ENCODE measurements around the gene CMTM1.

The CMTM1 gene

GRCh38 chr16:66538910-66539309, 27.3 kb upstream of the CMTM1 start:
- TF ChIP-seq CTCF (IDR thresholded peaks at IDR 0.05; ENCODE audit: low read depth, low read length): no peak
- no peak for DNase-seq (ENCODE audit: low read depth, low spot score)
- H3K4me3 ChIP-seq (ENCODE audit: low read depth, low read length): no peak overlapping the region
- in situ Hi-C loops (cut with HindIII; ENCODE audit: low sequenced_read_pairs): no loop called here

GRCh38 chr16:66539623-66540469, 26.4 kb upstream of the CMTM1 start:
- no peak for TF ChIP-seq CTCF (IDR thresholded peaks at IDR 0.05; ENCODE audit: low read depth, low read length)
- H3K4me3 ChIP-seq (ENCODE audit: low read depth, low read length): no peak overlapping the region
- peak; percentile 61 for DNase-seq (ENCODE audit: low read depth, low spot score)
- in situ Hi-C loops (cut with HindIII; ENCODE audit: low sequenced_read_pairs): no loop called here

- in situ Hi-C loops (cut with HindIII; ENCODE audit: low sequenced_read_pairs): no loop called here
- no peak for TF ChIP-seq CTCF (IDR thresholded peaks at IDR 0.05; ENCODE audit: low read depth, low read length)
- H3K4me3 ChIP-seq (ENCODE audit: low read depth, low read length): no peak overlapping the region
- no peak for DNase-seq (ENCODE audit: low read depth, low spot score)
These were observed 24.6 kb upstream of the CMTM1 start for GRCh38 chr16:66541388-66542355.

- no peak overlapping the region for H3K4me3 ChIP-seq (ENCODE audit: low read depth, low read length)
- DNase-seq (ENCODE audit: low read depth, low spot score): no peak
- no peak for TF ChIP-seq CTCF (IDR thresholded peaks at IDR 0.05; ENCODE audit: low read depth, low read length)
- in situ Hi-C loops (cut with HindIII; ENCODE audit: low sequenced_read_pairs): no loop called here
These were observed 23.8 kb upstream of the CMTM1 start for GRCh38 chr16:66542396-66542795.

- H3K4me3 ChIP-seq (ENCODE audit: low read depth, low read length): no peak overlapping the region
- no peak for TF ChIP-seq CTCF (IDR thresholded peaks at IDR 0.05; ENCODE audit: low read depth, low read length)
- DNase-seq (ENCODE audit: low read depth, low spot score): no peak
- in situ Hi-C loops (cut with HindIII; ENCODE audit: low sequenced_read_pairs): no loop called here
These were observed 22.7 kb upstream of the CMTM1 start for GRCh38 chr16:66543541-66543940.

GRCh38 chr16:66544016-66544757, 22.1 kb upstream of the CMTM1 start:
- in situ Hi-C loops (cut with HindIII; ENCODE audit: low sequenced_read_pairs): no loop called here
- DNase-seq (ENCODE audit: low read depth, low spot score): no peak
- no peak overlapping the region for H3K4me3 ChIP-seq (ENCODE audit: low read depth, low read length)
- TF ChIP-seq CTCF (IDR thresholded peaks at IDR 0.05; ENCODE audit: low read depth, low read length): no peak

Measured in astrocyte of the spinal cord (primary cell).